ENCODE results near the gene WWOX. TPM values are rescaled to one million over a fixed set of nuclear protein-coding genes. Genes with fewer than 3 reads are reported as not detected.

Gene WWOX
- total and polyA plus RNA-seq, 2 donors (not counting 1 experiment from before 2014, with no cell fraction given), result 10.5 to 42.3 TPM

GRCh38 chr16:79206889-79207288 is 1107.4 kb downstream of the WWOX start:
- Mint-ChIP-seq H3K27ac (no peak overlapping the region), H3K9me3 (ENCODE audit: insufficient read depth) (no peaks in the 10 kb centered on the region), H3K4me1 (no peaks in the 10 kb centered on the region), H3K27me3 (no peaks in the 10 kb centered on the region), H3K4me3 (no peak overlapping the region)
- H3K27ac ChIP-seq (ENCODE audit: low read length in 2 of 2), result no peak overlapping the region
- H3K79me2 ChIP-seq (ENCODE audit: control insufficient read depth, insufficient read depth, low read length), result no peaks in the 10 kb centered on the region
- no peak overlapping the region for H3K4me2 ChIP-seq (replicated peaks; ENCODE audit: low read depth, low read length, poor library complexity, severe bottlenecking)
- WGBS (ENCODE audit: insufficient coverage), result 100% methylated on average over 1 of the region's 4 CpGs
- H4K20me1 ChIP-seq (ENCODE audit: control insufficient read depth, insufficient read depth, low read length, poor library complexity, severe bottlenecking), result no peaks in the 10 kb centered on the region
- no peak for ATAC-seq (ENCODE audit: low read depth)
- H3K27me3 ChIP-seq (replicated peaks in 1 of 4; ENCODE audit: control extremely low read depth in 1 of 4, control insufficient read depth in 3 of 4, insufficient read depth in 4 of 4, low read length in 3 of 4), result no peaks in the 10 kb centered on the region
- POLR2A ChIA-PET, result no interaction called here
- CTCF ChIA-PET, result no interaction called here
- H3K4me3 ChIP-seq (ENCODE audit: control extremely low read depth in 1 of 5, extremely low read depth in 1 of 5, insufficient read depth in 1 of 5, low read depth in 2 of 5, low read length in 4 of 5), result no peak overlapping the region
- no peaks in the 10 kb centered on the region for H3K9me3 ChIP-seq (ENCODE audit: control extremely low read depth in 1 of 3, control insufficient read depth in 2 of 3, insufficient read depth in 1 of 3, low read length in 2 of 3)
- no peaks in the 10 kb centered on the region for H3K4me1 ChIP-seq (ENCODE audit: control insufficient read depth in 2 of 2, insufficient read depth in 2 of 2, low read length in 2 of 2)
- H3K36me3 ChIP-seq (replicated peaks in 1 of 2; ENCODE audit: control extremely low read depth in 1 of 2, control insufficient read depth in 1 of 2, extremely low read depth in 1 of 2, insufficient read depth in 2 of 2, low read length in 1 of 2), result no peaks in the 10 kb centered on the region
- DNase-seq, result no peak
- H3K9ac ChIP-seq (ENCODE audit: low read length), result no peak overlapping the region
- TF ChIP-seq EZH2 (IDR thresholded peaks at IDR 0.05; ENCODE audit: borderline replicate concordance, insufficient read depth, low read depth, low read length, poor library complexity, severe bottlenecking) (no peak), CTCF (IDR thresholded peaks at IDR 0.05) (no peak)
- intact Hi-C loops (cut with micrococcal nuclease), result no loop called here
- H2AFZ ChIP-seq (ENCODE audit: insufficient read depth, low read depth, low read length, poor library complexity, severe bottlenecking), result no peak overlapping the region

GRCh38 chr16:79209308-79209707 is 1109.9 kb downstream of the WWOX start:
- no peaks in the 10 kb centered on the region for H4K20me1 ChIP-seq (ENCODE audit: control insufficient read depth, insufficient read depth, low read length, poor library complexity, severe bottlenecking)
- H3K27me3 Mint-ChIP-seq, result no peaks in the 10 kb centered on the region
- H3K9me3 ChIP-seq (ENCODE audit: control extremely low read depth in 1 of 3, control insufficient read depth in 2 of 3, insufficient read depth in 1 of 3, low read length in 2 of 3), result peaks cover 0 to 3% (median 0%) of the 10 kb centered on the region in 3 donors
- H3K4me1 Mint-ChIP-seq, result no peaks in the 10 kb centered on the region
- no peak overlapping the region for H3K27ac Mint-ChIP-seq
- POLR2A ChIA-PET, result no interaction called here
- H3K36me3 ChIP-seq (replicated peaks in 1 of 2; ENCODE audit: control extremely low read depth in 1 of 2, control insufficient read depth in 1 of 2, extremely low read depth in 1 of 2, insufficient read depth in 2 of 2, low read length in 1 of 2), result no peaks in the 10 kb centered on the region
- no peak overlapping the region for H3K27ac ChIP-seq (ENCODE audit: low read length in 2 of 2)
- H3K9ac ChIP-seq (ENCODE audit: low read length), result no peak overlapping the region
- WGBS (ENCODE audit: insufficient coverage), result 94% methylated on average over 7 of the region's 7 CpGs
- H3K4me1 ChIP-seq (ENCODE audit: control insufficient read depth in 2 of 2, insufficient read depth in 2 of 2, low read length in 2 of 2), result no peaks in the 10 kb centered on the region
- TF ChIP-seq EZH2 (IDR thresholded peaks at IDR 0.05; ENCODE audit: borderline replicate concordance, insufficient read depth, low read depth, low read length, poor library complexity, severe bottlenecking) (no peak), CTCF (IDR thresholded peaks at IDR 0.05) (no peak)
- no peaks in the 10 kb centered on the region for H3K27me3 ChIP-seq (replicated peaks in 1 of 4; ENCODE audit: control extremely low read depth in 1 of 4, control insufficient read depth in 3 of 4, insufficient read depth in 4 of 4, low read length in 3 of 4)
- H3K9me3 Mint-ChIP-seq (ENCODE audit: insufficient read depth), result no peaks in the 10 kb centered on the region
- CTCF ChIA-PET, result no interaction called here
- DNase-seq (no peak), ATAC-seq (ENCODE audit: low read depth) (no peak)
- no peak overlapping the region for H3K4me3 ChIP-seq (ENCODE audit: control extremely low read depth in 1 of 5, extremely low read depth in 1 of 5, insufficient read depth in 1 of 5, low read depth in 2 of 5, low read length in 4 of 5)
- no peak overlapping the region for H2AFZ ChIP-seq (ENCODE audit: insufficient read depth, low read depth, low read length, poor library complexity, severe bottlenecking)
- no peak overlapping the region for H3K4me2 ChIP-seq (replicated peaks; ENCODE audit: low read depth, low read length, poor library complexity, severe bottlenecking)
- H3K4me3 Mint-ChIP-seq, result no peak overlapping the region
- intact Hi-C loops (cut with micrococcal nuclease), result no loop called here
- no peaks in the 10 kb centered on the region for H3K79me2 ChIP-seq (ENCODE audit: control insufficient read depth, insufficient read depth, low read length)
